PC-9 (cell line): ENCODE results near the gene FAM161B. TPM values are rescaled to one million over a fixed set of nuclear protein-coding genes. Genes with fewer than 3 reads are reported as not detected.
"Not testable (repeated sequence)": the region's sequence is repeated elsewhere in the genome, so short reads cannot be mapped to it uniquely, and the experiment has no call there.

Experiments used
- BruUV-seq: library from RNA; stranded (reverse); fragments of 400-500 nt; replicated peaks from 2 replicates; lab custom pipeline; 2021; lab: Mats Ljungman, UMichigan
- CTCF ChIA-PET: fragments of 300-600 bp; sonication (Branson Sonifier 250); formaldehyde crosslinking; loops from one replicate; lab custom pipeline; 2022; ENCODE audit warnings: antibody characterized with exemption; lab: Charles Lee
- POLR2A ChIA-PET: fragments of 300-600 bp; sonication (Branson Sonifier 250); formaldehyde crosslinking; loops from one replicate; lab custom pipeline; 2022; ENCODE audit warnings: antibody characterized with exemption; ENCODE audit not compliant: unreplicated experiment; lab: Charles Lee
- DNase-seq, 2 experiments: peaks; one replicate each; pipeline versions ENCODE4 v3.0.0 to v3.0.0-alpha.2; 2015 to 2022; ENCODE audit warnings: mixed read lengths in 1 of 2
- H2AFZ ChIP-seq: fragments of 200-600 bp; sonication (generic); 2 replicates; pipeline ENCODE4 v1.8.1; 2017; ENCODE audit warnings: antibody characterized with exemption
- H3F3A ChIP-seq: fragments of 200-600 bp; sonication (generic); 2 replicates; pipeline ENCODE4 v1.8.1; 2017; ENCODE audit warnings: antibody characterized with exemption, mild to moderate bottlenecking, low read depth; ENCODE audit not compliant: insufficient read depth
- H3K27ac ChIP-seq: fragments of 200-600 bp; sonication (generic); 2 replicates; pipeline ENCODE4 v1.6.1; 2016; ENCODE audit warnings: mixed run types
- H3K27me3 ChIP-seq: fragments of 200-600 bp; sonication (generic); 2 replicates; pipeline ENCODE4 v1.6.1; 2016; ENCODE audit warnings: low read depth, mixed run types; ENCODE audit not compliant: insufficient read depth
- H3K36me3 ChIP-seq: fragments of 200-600 bp; sonication (generic); 2 replicates; pipeline ENCODE4 v1.6.1; 2016; ENCODE audit warnings: low read depth, mixed run types
- H3K4me1 ChIP-seq: fragments of 200-600 bp; sonication (generic); replicated peaks from 2 replicates; pipeline ENCODE4 v1.6.1; 2016; ENCODE audit warnings: mixed run types; ENCODE audit not compliant: insufficient read depth
- H3K4me2 ChIP-seq: fragments of 200-600 bp; sonication (generic); 2 replicates; pipeline ENCODE4 v1.6.1; 2017; ENCODE audit warnings: mixed run types
- H3K4me3 ChIP-seq: fragments of 200-600 bp; sonication (generic); 2 replicates; pipeline ENCODE4 v1.6.1; 2016; ENCODE audit warnings: mixed run types
- H3K79me2 ChIP-seq: fragments of 200-600 bp; sonication (generic); 2 replicates; pipeline ENCODE4 v1.6.1; 2017; ENCODE audit warnings: low read depth, mixed run types
- H3K9me2 ChIP-seq: fragments of 200-600 bp; sonication (generic); 2 replicates; pipeline ENCODE4 v1.8.1; 2017; ENCODE audit warnings: mild to moderate bottlenecking; ENCODE audit not compliant: insufficient read depth
- H3K9me3 ChIP-seq: fragments of 200-600 bp; sonication (generic); 2 replicates; pipeline ENCODE4 v1.8.1; 2016; ENCODE audit warnings: low read depth; ENCODE audit not compliant: insufficient read depth
- H4K20me1 ChIP-seq: fragments of 200-600 bp; sonication (generic); 2 replicates; pipeline ENCODE4 v1.8.1; 2017; ENCODE audit not compliant: insufficient read depth
- EZH2 ChIP-seq: fragments of 200-600 bp; sonication (generic); IDR thresholded peaks from 2 replicates; pipeline ENCODE4 v1.8.0; 2017; ENCODE audit warnings: antibody characterized with exemption, low read depth
- intact Hi-C: fragments of 100-400 bp; cut with micrococcal nuclease; formaldehyde crosslinking; loops from one replicate; pipeline ENCODE4 v1.10.0; 2022; ENCODE audit not compliant: unreplicated experiment
- total RNA-seq: library from RNA; stranded (reverse); gene quantifications from 2 replicates; pipeline ENCODE4 v1.2.3, GENCODE V29; 2021
- TF ChIP-seq, protein P1 (sequence below): fragments of 200-600 bp; sonication (generic); conservative IDR thresholded peaks from 2 replicates; pipeline ENCODE4 v1.6.1; 2017; ENCODE audit warnings: mixed run types, antibody characterized with exemption, mild to moderate bottlenecking, moderate library complexity

FAM161B gene
- total RNA-seq, 1 experiment from 2014 or later: 1.6 TPM

DNA sequence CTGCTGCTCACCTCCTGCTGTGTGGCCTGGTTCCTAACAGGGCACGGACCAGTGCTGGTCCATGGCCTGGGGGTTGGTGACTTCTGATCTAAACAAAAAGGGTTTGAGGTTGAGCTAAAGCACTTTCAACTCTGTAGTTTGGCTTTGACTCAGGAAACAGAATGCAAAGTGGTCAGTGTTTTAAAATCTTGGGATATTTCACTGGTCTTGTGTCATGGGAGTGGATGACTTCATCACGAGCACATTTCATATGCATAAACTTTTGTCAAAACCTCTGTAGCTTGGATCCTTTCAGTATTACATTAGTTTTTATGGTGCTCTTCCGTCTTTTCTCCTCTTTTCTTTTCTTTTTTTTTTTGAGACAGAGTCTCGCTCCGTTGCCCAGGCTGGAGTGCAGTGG is 25.6 kb downstream of the FAM161B start:
- H3K9me2 ChIP-seq: no peaks in the 10 kb centered on the region
- H3K27ac ChIP-seq: no peak overlapping the region
- peaks cover 20% of the 10 kb centered on the region for H3K36me3 ChIP-seq
- H3K9me3 ChIP-seq: no peaks in the 10 kb centered on the region
- CTCF ChIA-PET: no interaction called here
- TF ChIP-seq EZH2: no peak
- TF ChIP-seq, protein P1, sequence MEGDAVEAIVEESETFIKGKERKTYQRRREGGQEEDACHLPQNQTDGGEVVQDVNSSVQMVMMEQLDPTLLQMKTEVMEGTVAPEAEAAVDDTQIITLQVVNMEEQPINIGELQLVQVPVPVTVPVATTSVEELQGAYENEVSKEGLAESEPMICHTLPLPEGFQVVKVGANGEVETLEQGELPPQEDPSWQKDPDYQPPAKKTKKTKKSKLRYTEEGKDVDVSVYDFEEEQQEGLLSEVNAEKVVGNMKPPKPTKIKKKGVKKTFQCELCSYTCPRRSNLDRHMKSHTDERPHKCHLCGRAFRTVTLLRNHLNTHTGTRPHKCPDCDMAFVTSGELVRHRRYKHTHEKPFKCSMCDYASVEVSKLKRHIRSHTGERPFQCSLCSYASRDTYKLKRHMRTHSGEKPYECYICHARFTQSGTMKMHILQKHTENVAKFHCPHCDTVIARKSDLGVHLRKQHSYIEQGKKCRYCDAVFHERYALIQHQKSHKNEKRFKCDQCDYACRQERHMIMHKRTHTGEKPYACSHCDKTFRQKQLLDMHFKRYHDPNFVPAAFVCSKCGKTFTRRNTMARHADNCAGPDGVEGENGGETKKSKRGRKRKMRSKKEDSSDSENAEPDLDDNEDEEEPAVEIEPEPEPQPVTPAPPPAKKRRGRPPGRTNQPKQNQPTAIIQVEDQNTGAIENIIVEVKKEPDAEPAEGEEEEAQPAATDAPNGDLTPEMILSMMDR: no peak
- H3K4me2 ChIP-seq: no peak overlapping the region
- no peak for DNase-seq
- H2AFZ ChIP-seq: no peak overlapping the region
- BruUV-seq: no TSS peak
- POLR2A ChIA-PET: no interaction called here
- no peak overlapping the region for H3K4me3 ChIP-seq
- no peaks in the 10 kb centered on the region; the same call in 1 of the 2 replicates for H3F3A ChIP-seq
- no peaks in the 10 kb centered on the region for H3K4me1 ChIP-seq
- H3K79me2 ChIP-seq: no peaks in the 10 kb centered on the region
- H3K27me3 ChIP-seq: no peaks in the 10 kb centered on the region
- intact Hi-C loops: no loop called here
- no peaks in the 10 kb centered on the region for H4K20me1 ChIP-seq

DNA sequence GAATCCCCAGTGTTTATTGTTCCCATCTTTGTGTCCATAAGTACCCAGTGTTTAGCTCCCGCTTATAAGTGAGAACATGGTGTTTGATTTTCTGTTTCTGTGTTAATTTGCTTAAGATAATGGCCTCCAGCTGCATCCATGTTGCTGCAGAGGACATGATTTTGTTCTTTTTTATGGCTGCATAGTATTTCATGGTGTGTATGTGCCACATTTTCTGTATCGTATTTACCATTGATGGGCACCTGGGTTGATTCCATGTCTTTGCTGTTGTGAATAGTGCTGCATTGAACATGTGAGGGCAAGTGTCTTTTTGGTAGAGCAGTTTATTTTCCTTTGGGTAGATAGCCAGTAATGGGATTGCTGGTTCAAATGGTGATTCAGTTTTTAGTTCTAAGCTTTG is 30.4 kb downstream of the FAM161B start:
- H3K9me2 ChIP-seq, H2AFZ ChIP-seq, H3K9me3 ChIP-seq, DNase-seq, H3K4me3 ChIP-seq, BruUV-seq, intact Hi-C loops, H3K79me2 ChIP-seq, H3K27me3 ChIP-seq, CTCF ChIA-PET, POLR2A ChIA-PET, H4K20me1 ChIP-seq, H3K4me2 ChIP-seq, H3K27ac ChIP-seq, H3K4me1 ChIP-seq: not testable (repeated sequence)
- Histone ChIP-seq H3F3A (peaks cover 14% of the 10 kb centered on the region), H3K36me3 (peaks cover 16% of the 10 kb centered on the region; the same call in 1 of the 2 replicates)

DNA sequence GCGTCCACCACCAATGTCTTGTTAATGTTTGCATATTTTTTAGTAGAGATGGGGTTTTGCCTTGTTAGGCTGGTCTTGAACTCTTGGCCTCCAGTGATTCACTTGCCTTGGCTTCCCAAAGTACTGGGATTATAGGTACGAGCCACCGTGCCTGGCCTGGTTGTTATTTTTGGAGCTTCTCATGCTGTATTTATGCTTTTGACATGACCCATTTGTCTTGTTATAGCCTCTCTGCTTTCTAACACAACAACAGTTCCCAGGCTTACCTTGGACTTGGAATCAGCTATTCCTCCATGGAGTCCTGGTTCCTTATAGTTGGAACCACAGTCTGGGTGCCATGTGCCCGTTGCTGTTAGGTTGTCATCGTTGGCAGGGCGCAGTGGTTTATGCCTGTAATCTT is 33.6 kb downstream of the FAM161B start:
- Histone ChIP-seq H3K9me3 (no peaks in the 10 kb centered on the region), H3K27me3 (no peaks in the 10 kb centered on the region), H3K27ac (no peak overlapping the region), H3K4me1 (0 out of 2 replicates have a peak, but pooled peaks cover 8% of the 10 kb centered on the region), H3F3A (peaks cover 18% of the 10 kb centered on the region), H3K4me3 (no peak overlapping the region), H3K36me3 (peaks cover 21% of the 10 kb centered on the region; the same call in 1 of the 2 replicates), H3K4me2 (no peak overlapping the region), H3K79me2 (0 out of 2 replicates have a peak, but pooled peaks cover 3% of the 10 kb centered on the region), H3K9me2 (no peaks in the 10 kb centered on the region), H4K20me1 (no peaks in the 10 kb centered on the region), H2AFZ (no peak overlapping the region)
- BruUV-seq: no TSS peak
- no peak for TF ChIP-seq EZH2
- TF ChIP-seq, protein P1: no peak
- no peak for DNase-seq
- CTCF ChIA-PET: no interaction called here
- intact Hi-C loops: no loop called here
- POLR2A ChIA-PET: no interaction called here

DNA sequence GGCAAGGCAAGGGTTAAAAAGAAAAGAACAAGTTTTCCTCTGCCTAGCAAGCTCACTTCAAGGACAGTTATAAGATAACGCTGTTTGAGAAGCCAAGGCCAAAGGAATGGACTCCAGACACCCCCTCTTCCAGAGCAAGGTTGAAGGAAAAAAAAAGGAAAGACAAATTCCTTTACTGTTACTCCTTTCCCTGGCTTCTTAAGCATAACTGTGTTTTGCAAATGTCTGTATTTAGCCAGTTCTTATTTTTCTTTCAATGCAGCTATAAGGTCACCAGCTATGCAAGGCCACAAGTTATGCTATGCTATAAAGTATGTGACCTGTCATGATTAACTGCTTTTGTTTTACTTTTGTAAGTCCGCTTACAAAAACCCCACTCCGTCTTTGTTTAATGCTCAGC is 36.6 kb downstream of the FAM161B start:
- POLR2A ChIA-PET: no interaction called here
- BruUV-seq: no TSS peak
- H3K4me2 ChIP-seq: no peak overlapping the region
- DNase-seq: no peak
- H4K20me1 ChIP-seq: no peaks in the 10 kb centered on the region; the same call in 1 of the 2 replicates
- no peak overlapping the region for H2AFZ ChIP-seq
- no peaks in the 10 kb centered on the region for H3K27me3 ChIP-seq
- H3K9me2 ChIP-seq: no peaks in the 10 kb centered on the region
- TF ChIP-seq, protein P1: no peak
- no peak for TF ChIP-seq EZH2
- peaks cover 23% of the 10 kb centered on the region for H3F3A ChIP-seq
- no peak overlapping the region for H3K4me3 ChIP-seq
- H3K4me1 ChIP-seq: 0 out of 2 replicates have a peak, but pooled peaks cover 8% of the 10 kb centered on the region
- no peaks in the 10 kb centered on the region for H3K9me3 ChIP-seq
- H3K36me3 ChIP-seq: peaks cover 40% of the 10 kb centered on the region
- 0 out of 2 replicates have a peak, but pooled peaks cover 3% of the 10 kb centered on the region for H3K79me2 ChIP-seq
- intact Hi-C loops: no loop called here
- CTCF ChIA-PET: no interaction called here
- H3K27ac ChIP-seq: no peak overlapping the region
